SK-N-SH (cell line): ENCODE results near the gene FAM184B. TPM values are rescaled to one million over a fixed set of nuclear protein-coding genes. Genes with fewer than 3 reads are reported as not detected.

Experiments used
- CTCF ChIA-PET: fragments of 300-600, 350-600 bp; formaldehyde crosslinking; extraction: SDS; loops from one replicate; lab custom pipeline; 2021; lab: Yijun Ruan, JAX
- POLR2A ChIA-PET: fragments of 350-600 bp; sonication (Branson Sonifier 250); formaldehyde crosslinking; extraction: SDS; loops from one replicate; lab custom pipeline; 2020; ENCODE audit warnings: antibody characterized with exemption, inconsistent platforms; lab: Yijun Ruan, JAX
- DNase-seq: peaks from one replicate; pipeline ENCODE4 v3.0.0; 2012
- H2AFZ ChIP-seq: fragments of 200-600 bp; sonication (generic); 2 replicates; pipeline ENCODE4 v1.8.1; 2016; ENCODE audit warnings: antibody characterized with exemption, mild to moderate bottlenecking, low read depth
- H3F3A ChIP-seq: fragments of 200-600 bp; sonication (generic); replicated peaks from 2 replicates; pipeline ENCODE3; 2016; ENCODE audit warnings: antibody characterized with exemption, mild to moderate bottlenecking; ENCODE audit not compliant: insufficient read depth
- H3K27ac ChIP-seq, 2 experiments: fragments of 200-500 bp in 1 of 2; fragments of 200-600 bp in 1 of 2; sonication (Bioruptor generic) in 1 of 2; sonication (generic), shearing (Covaris generic) in 1 of 2; 2 replicates each; pipeline versions ENCODE4 v1.5.1 to v1.6.1; 2014 to 2016; ENCODE audit warnings: low read depth in 2 of 2, inconsistent platforms in 1 of 2, low read length in 1 of 2, mild to moderate bottlenecking in 1 of 2, mixed read lengths in 1 of 2
- H3K27me3 ChIP-seq: fragments of 200-600 bp; sonication (generic), shearing (Covaris generic); 2 replicates; pipeline ENCODE4 v1.6.1; 2016; ENCODE audit warnings: mixed run types; ENCODE audit not compliant: insufficient read depth
- H3K36me3 ChIP-seq, 2 experiments: fragments of 200-500 bp in 1 of 2; fragments of 200-600 bp in 1 of 2; sonication (Bioruptor generic) in 1 of 2; sonication (generic) in 1 of 2; replicated peaks in 1 of 2; 2 replicates each; pipeline versions ENCODE3 to v1.5.1; 2014 to 2016; ENCODE audit warnings: low read length in 1 of 2, mild to moderate bottlenecking in 1 of 2; ENCODE audit not compliant: insufficient read depth in 2 of 2, control insufficient read depth in 1 of 2
- H3K4me1 ChIP-seq, 2 experiments: fragments of 200-500 bp in 1 of 2; fragments of 200-600 bp in 1 of 2; sonication (Bioruptor generic) in 1 of 2; sonication (generic), shearing (Covaris generic) in 1 of 2; 2 replicates each; pipeline versions ENCODE4 v1.5.1 to v1.6.1; 2014 to 2016; ENCODE audit warnings: low read depth in 1 of 2, low read length in 1 of 2, mixed run types in 1 of 2; ENCODE audit not compliant: insufficient read depth in 2 of 2, control insufficient read depth in 1 of 2
- H3K4me2 ChIP-seq: fragments of 200-600 bp; sonication (generic), shearing (Covaris generic); 2 replicates; pipeline ENCODE4 v1.6.1; 2017; ENCODE audit warnings: mixed run types
- H3K4me3 ChIP-seq, 2 experiments: fragments of 200-500 bp in 1 of 2; fragments of 200-600 bp in 1 of 2; sonication (Bioruptor generic) in 1 of 2; sonication (generic), shearing (Covaris generic) in 1 of 2; 2 replicates each; pipeline versions ENCODE4 v1.5.1 to v1.8.1; 2014 to 2016; ENCODE audit warnings: low read depth in 2 of 2, inconsistent platforms in 1 of 2, low read length in 1 of 2, mild to moderate bottlenecking in 1 of 2, mixed read lengths in 1 of 2, moderate library complexity in 1 of 2
- H3K79me2 ChIP-seq: fragments of 200-600 bp; sonication (generic); 2 replicates; pipeline ENCODE4 v1.8.1; 2017; ENCODE audit warnings: mild to moderate bottlenecking; ENCODE audit not compliant: insufficient read depth
- H3K9ac ChIP-seq: fragments of 200-600 bp; sonication (generic); 2 replicates; pipeline ENCODE4 v1.6.1; 2017; ENCODE audit warnings: mixed run types
- H3K9me2 ChIP-seq: fragments of 200-600 bp; sonication (generic); 2 replicates; pipeline ENCODE4 v1.6.1; 2017; ENCODE audit warnings: mixed run types
- H3K9me3 ChIP-seq: fragments of 200-600 bp; sonication (generic); 2 replicates; pipeline ENCODE4 v1.6.1; 2017; ENCODE audit warnings: mixed run types, mild to moderate bottlenecking, moderate library complexity
- H4K20me1 ChIP-seq: fragments of 200-600 bp; sonication (generic); 2 replicates; pipeline ENCODE4 v1.6.1; 2017; ENCODE audit warnings: mild to moderate bottlenecking, mixed run types; ENCODE audit not compliant: insufficient read depth
- CHD2 ChIP-seq: fragments of 150-350 bp; IDR thresholded peaks from 2 replicates; pipeline ENCODE4 v1.6.1; 2018; ENCODE audit warnings: low read length; ENCODE audit not compliant: partially characterized antibody
- ELF1 ChIP-seq: IDR thresholded peaks from 2 replicates; pipeline ENCODE4 v1.4.0; 2012
- EP300 ChIP-seq, 2 experiments: IDR thresholded peaks; 2 replicates each; pipeline versions ENCODE4 v1.4.0 to v1.6.1; 2012; ENCODE audit warnings: borderline replicate concordance in 1 of 2, low read depth in 1 of 2, low read length in 1 of 2
- FOXJ3 ChIP-seq: sonication (generic); formaldehyde crosslinking; IDR thresholded peaks from 2 replicates; pipeline ENCODE4 v1.5.1; 2020; ENCODE audit warnings: mild to moderate bottlenecking, missing genetic modification reagents
- FOXM1 ChIP-seq: IDR thresholded peaks from 2 replicates; pipeline ENCODE4 v1.4.0; 2012; ENCODE audit warnings: low read depth, mild to moderate bottlenecking
- GABPA ChIP-seq: IDR thresholded peaks from 2 replicates; pipeline ENCODE4 v1.4.0; 2012; ENCODE audit warnings: low read depth, mild to moderate bottlenecking
- MEF2A ChIP-seq: IDR thresholded peaks from 2 replicates; pipeline ENCODE4 v1.4.0; 2012; ENCODE audit warnings: low read depth, borderline replicate concordance
- POLR2AphosphoS5 ChIP-seq: IDR thresholded peaks from 2 replicates; pipeline ENCODE4 v1.6.1; 2012; ENCODE audit warnings: low read depth, low read length
- RAD21 ChIP-seq: IDR thresholded peaks from 2 replicates; pipeline ENCODE4 v1.6.1; 2012; ENCODE audit warnings: mild to moderate bottlenecking, low read length
- RCOR1 ChIP-seq: fragments of 150-350 bp; IDR thresholded peaks from 2 replicates; pipeline ENCODE4 v1.6.1; 2017; ENCODE audit warnings: antibody characterized with exemption, low read length
- RFX5 ChIP-seq: IDR thresholded peaks from 2 replicates; pipeline ENCODE4 v1.6.1; 2012; ENCODE audit warnings: mild to moderate bottlenecking, improper control_type of control experiment, low read length
- RXRA ChIP-seq: IDR thresholded peaks from 2 replicates; pipeline ENCODE4 v1.4.0; 2012; ENCODE audit warnings: low read depth, mild to moderate bottlenecking, borderline replicate concordance
- SMC3 ChIP-seq: IDR thresholded peaks from 2 replicates; pipeline ENCODE4 v1.6.1; 2012; ENCODE audit warnings: low read depth, low read length, improper control_type of control experiment
- YY1 ChIP-seq: IDR thresholded peaks from 2 replicates; pipeline ENCODE4 v1.4.0; 2012; ENCODE audit warnings: low read depth, mild to moderate bottlenecking
- WGBS: methylation state at CpG from one replicate; pipeline ENCODE4 v1.1.6; 2017; ENCODE audit warnings: low lambda C conversion rate; 5-methylcytosine and 5-hydroxymethylcytosine counted together
- polyA plus RNA-seq, 3 experiments: library from polyadenylated mRNA; depleted of rRNA; stranded (reverse); fragments of >200 nt; gene quantifications; 2 replicates each; pipeline ENCODE4 v1.2.3, GENCODE V29; 2012
- TF ChIP-seq, protein P1 (sequence below): IDR thresholded peaks from 2 replicates; pipeline ENCODE4 v1.4.0; 2012; ENCODE audit warnings: low read depth, borderline replicate concordance
- TF ChIP-seq, protein P2 (sequence below): fragments of 150-350 bp; IDR thresholded peaks from 2 replicates; pipeline ENCODE4 v1.6.1; 2017; ENCODE audit warnings: antibody characterized with exemption, low read length, low read depth, borderline replicate concordance
- TF ChIP-seq, protein P3 (sequence below): fragments of 150-350 bp; IDR thresholded peaks from 2 replicates; pipeline ENCODE4 v1.6.1; 2016; ENCODE audit warnings: mild to moderate bottlenecking, low read depth, low read length
- TF ChIP-seq, protein P4 (sequence below): IDR thresholded peaks from 2 replicates; pipeline ENCODE4 v1.4.0; 2012; ENCODE audit warnings: low read depth, borderline replicate concordance
- TF ChIP-seq, protein P5 (sequence below): IDR thresholded peaks from 2 replicates; pipeline ENCODE4; 2012

The FAM184B gene
- polyA plus RNA-seq, 1 of the 3 experiments (the other 2 are of a cell fraction), result not detected

DNA sequence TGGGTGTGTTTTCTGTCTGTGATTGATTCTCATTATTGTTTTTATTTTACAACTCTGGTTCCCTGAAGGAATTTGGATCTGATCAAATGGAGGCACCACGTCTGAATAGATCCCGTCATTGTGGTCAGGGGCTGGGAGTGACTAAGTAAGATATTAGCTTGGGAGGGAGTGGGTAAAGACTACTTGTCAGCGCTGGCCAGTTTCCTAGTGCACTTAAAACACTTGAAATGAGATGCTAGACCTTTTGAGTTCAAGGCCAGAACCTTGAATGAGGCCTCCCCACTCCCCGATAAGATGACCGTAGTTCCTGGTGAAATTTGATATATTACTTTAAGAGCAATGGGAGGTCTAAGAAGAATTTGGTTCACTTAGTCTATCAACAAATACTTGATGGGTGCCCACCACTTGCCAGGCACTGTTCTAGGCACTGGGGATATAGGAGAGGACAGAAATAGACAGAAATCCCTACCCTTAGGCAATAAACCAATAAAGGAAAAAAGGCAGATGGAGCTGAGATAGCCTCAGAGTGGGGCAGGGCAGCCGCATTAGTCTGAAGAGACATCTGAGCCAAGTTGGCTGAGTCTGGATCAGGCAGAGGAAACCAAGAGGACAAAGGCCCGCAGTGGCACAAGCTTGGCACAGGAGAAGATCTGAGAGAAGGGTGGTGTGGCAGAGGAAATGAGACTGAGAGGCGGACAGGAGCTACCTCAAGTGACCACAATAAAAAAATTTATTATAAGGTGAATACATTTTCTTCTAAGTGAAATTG lies 11.8 kb downstream of the FAM184B start:
- no peaks in the 10 kb centered on the region for H3K79me2 ChIP-seq
- WGBS, result 80% methylated on average over 8 of the region's 8 CpGs

DNA sequence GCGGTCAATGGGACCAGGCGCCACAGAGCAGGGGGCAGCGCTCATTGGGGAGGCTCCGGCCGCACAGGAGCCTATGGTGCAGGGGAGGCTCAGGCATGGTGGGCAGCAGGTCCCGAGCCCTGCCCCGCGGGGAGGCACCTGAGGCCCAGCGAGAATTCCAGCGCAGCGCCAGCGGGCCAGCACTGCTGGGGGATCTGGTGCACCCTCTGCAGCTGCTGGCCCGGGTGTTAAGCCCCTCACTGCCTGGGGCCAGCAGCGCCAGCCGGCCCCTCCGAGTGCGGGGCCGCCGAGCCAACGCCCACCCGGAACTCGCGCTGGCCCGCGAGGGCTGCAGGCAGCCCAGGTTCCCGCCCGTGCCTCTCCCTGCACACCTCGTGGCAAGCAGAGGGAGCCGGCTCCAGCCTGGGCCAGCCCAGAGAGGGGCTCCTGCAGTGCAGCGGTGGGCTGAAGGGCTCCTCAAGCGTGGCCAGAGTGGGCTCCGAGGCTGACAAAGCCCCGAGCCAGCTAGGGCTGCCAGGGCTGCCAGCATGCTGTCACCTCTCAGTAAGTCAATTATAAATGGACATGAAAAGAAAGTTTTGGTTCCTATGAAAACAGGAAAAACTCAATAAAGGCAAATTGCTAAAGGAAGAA lies 14.5 kb downstream of the FAM184B start:
- no peaks in the 10 kb centered on the region for H3K36me3 ChIP-seq
- no peak overlapping the region for H3K9ac ChIP-seq
- peaks cover 0 to 3% of the 10 kb centered on the region in 2 experiments; a peak in 1 of 4 replicates for H3K4me1 ChIP-seq
- no peak overlapping the region for H2AFZ ChIP-seq
- H3K27me3 ChIP-seq, result no peaks in the 10 kb centered on the region
- H3K9me3 ChIP-seq, result no peaks in the 10 kb centered on the region
- no peak for DNase-seq
- ChIA-PET POLR2A (no interaction called here), CTCF (no interaction called here)
- H3K9me2 ChIP-seq, result no peaks in the 10 kb centered on the region
- H3K4me3 ChIP-seq, result no peak overlapping the region
- H3K27ac ChIP-seq, result no peak overlapping the region
- 30% methylated on average over 5 of the region's 33 CpGs for WGBS
- H3K4me2 ChIP-seq, result no peak overlapping the region
- no peaks in the 10 kb centered on the region for H3K79me2 ChIP-seq
- no peaks in the 10 kb centered on the region for H4K20me1 ChIP-seq
- no peaks in the 10 kb centered on the region for H3F3A ChIP-seq
- TF ChIP-seq, protein P1, sequence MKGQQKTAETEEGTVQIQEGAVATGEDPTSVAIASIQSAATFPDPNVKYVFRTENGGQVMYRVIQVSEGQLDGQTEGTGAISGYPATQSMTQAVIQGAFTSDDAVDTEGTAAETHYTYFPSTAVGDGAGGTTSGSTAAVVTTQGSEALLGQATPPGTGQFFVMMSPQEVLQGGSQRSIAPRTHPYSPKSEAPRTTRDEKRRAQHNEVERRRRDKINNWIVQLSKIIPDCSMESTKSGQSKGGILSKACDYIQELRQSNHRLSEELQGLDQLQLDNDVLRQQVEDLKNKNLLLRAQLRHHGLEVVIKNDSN, result no peak
- TF ChIP-seq GABPA, result no peak
- TF ChIP-seq, protein P2, sequence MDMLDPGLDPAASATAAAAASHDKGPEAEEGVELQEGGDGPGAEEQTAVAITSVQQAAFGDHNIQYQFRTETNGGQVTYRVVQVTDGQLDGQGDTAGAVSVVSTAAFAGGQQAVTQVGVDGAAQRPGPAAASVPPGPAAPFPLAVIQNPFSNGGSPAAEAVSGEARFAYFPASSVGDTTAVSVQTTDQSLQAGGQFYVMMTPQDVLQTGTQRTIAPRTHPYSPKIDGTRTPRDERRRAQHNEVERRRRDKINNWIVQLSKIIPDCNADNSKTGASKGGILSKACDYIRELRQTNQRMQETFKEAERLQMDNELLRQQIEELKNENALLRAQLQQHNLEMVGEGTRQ, result no peak
- TF ChIP-seq FOXM1, result no peak
- no peak for TF ChIP-seq RFX5
- no peak for TF ChIP-seq RAD21
- no peak for TF ChIP-seq CHD2
- no peak for TF ChIP-seq FOXJ3 (CRISPR knock-in tag)
- no peak for TF ChIP-seq POLR2AphosphoS5
- TF ChIP-seq, protein P3, sequence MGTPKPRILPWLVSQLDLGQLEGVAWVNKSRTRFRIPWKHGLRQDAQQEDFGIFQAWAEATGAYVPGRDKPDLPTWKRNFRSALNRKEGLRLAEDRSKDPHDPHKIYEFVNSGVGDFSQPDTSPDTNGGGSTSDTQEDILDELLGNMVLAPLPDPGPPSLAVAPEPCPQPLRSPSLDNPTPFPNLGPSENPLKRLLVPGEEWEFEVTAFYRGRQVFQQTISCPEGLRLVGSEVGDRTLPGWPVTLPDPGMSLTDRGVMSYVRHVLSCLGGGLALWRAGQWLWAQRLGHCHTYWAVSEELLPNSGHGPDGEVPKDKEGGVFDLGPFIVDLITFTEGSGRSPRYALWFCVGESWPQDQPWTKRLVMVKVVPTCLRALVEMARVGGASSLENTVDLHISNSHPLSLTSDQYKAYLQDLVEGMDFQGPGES, result no peak

More for the DNA sequence above, 11.8 kb downstream of the FAM184B start:
- TF ChIP-seq FOXM1, result no peak
- TF ChIP-seq SMC3, result no peak
- TF ChIP-seq ELF1, result no peak
- no peak for TF ChIP-seq RXRA
- TF ChIP-seq FOXJ3 (CRISPR knock-in tag), result no peak
- no peak for TF ChIP-seq YY1
- no peak for TF ChIP-seq MEF2A
- TF ChIP-seq RFX5, result no peak
- TF ChIP-seq, protein P4, sequence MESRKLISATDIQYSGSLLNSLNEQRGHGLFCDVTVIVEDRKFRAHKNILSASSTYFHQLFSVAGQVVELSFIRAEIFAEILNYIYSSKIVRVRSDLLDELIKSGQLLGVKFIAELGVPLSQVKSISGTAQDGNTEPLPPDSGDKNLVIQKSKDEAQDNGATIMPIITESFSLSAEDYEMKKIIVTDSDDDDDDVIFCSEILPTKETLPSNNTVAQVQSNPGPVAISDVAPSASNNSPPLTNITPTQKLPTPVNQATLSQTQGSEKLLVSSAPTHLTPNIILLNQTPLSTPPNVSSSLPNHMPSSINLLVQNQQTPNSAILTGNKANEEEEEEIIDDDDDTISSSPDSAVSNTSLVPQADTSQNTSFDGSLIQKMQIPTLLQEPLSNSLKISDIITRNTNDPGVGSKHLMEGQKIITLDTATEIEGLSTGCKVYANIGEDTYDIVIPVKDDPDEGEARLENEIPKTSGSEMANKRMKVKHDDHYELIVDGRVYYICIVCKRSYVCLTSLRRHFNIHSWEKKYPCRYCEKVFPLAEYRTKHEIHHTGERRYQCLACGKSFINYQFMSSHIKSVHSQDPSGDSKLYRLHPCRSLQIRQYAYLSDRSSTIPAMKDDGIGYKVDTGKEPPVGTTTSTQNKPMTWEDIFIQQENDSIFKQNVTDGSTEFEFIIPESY, result no peak
- TF ChIP-seq, protein P5, sequence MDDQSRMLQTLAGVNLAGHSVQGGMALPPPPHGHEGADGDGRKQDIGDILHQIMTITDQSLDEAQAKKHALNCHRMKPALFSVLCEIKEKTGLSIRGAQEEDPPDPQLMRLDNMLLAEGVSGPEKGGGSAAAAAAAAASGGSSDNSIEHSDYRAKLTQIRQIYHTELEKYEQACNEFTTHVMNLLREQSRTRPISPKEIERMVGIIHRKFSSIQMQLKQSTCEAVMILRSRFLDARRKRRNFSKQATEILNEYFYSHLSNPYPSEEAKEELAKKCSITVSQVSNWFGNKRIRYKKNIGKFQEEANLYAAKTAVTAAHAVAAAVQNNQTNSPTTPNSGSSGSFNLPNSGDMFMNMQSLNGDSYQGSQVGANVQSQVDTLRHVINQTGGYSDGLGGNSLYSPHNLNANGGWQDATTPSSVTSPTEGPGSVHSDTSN, result no peak
- no peak for TF ChIP-seq EP300 (IDR thresholded peaks at IDR 0.05; ENCODE audit: borderline replicate concordance in 1 of 2, low read depth in 1 of 2, low read length in 1 of 2)
- TF ChIP-seq, protein P1, result no peak
- no peak for TF ChIP-seq RCOR1
- no peak overlapping the region for H3K4me3 ChIP-seq
- H3K27ac ChIP-seq, result no peak overlapping the region
- peaks cover 0 to 3% of the 10 kb centered on the region in 2 experiments; a peak in 1 of 4 replicates for H3K4me1 ChIP-seq
- no peak for DNase-seq
- no peak overlapping the region for H2AFZ ChIP-seq
- CTCF ChIA-PET, result interaction anchor here (0.8 kb wide), 1 partner anchor 298 kb away, joined by 3 read pairs; no protein-coding TSS in a partner anchor
- no peak overlapping the region for H3K9ac ChIP-seq
- no peaks in the 10 kb centered on the region for H3F3A ChIP-seq
- POLR2A ChIA-PET, result no interaction called here
- no peaks in the 10 kb centered on the region for H4K20me1 ChIP-seq
- no peaks in the 10 kb centered on the region for H3K27me3 ChIP-seq
- no peaks in the 10 kb centered on the region for H3K36me3 ChIP-seq
- H3K4me2 ChIP-seq, result no peak overlapping the region
- no peaks in the 10 kb centered on the region for H3K9me2 ChIP-seq
- no peaks in the 10 kb centered on the region for H3K9me3 ChIP-seq
